GM18517 (cell line): ENCODE data around the gene PPAN.

Experiments used
- ATAC-seq: cut with Tn5 transposase; IDR thresholded peaks from one replicate; pipeline ENCODE4 v1.9.1; 2021; ENCODE audit warnings: mild to moderate bottlenecking, moderate library complexity; ENCODE audit not compliant: unreplicated experiment

Gene PPAN

DNA sequence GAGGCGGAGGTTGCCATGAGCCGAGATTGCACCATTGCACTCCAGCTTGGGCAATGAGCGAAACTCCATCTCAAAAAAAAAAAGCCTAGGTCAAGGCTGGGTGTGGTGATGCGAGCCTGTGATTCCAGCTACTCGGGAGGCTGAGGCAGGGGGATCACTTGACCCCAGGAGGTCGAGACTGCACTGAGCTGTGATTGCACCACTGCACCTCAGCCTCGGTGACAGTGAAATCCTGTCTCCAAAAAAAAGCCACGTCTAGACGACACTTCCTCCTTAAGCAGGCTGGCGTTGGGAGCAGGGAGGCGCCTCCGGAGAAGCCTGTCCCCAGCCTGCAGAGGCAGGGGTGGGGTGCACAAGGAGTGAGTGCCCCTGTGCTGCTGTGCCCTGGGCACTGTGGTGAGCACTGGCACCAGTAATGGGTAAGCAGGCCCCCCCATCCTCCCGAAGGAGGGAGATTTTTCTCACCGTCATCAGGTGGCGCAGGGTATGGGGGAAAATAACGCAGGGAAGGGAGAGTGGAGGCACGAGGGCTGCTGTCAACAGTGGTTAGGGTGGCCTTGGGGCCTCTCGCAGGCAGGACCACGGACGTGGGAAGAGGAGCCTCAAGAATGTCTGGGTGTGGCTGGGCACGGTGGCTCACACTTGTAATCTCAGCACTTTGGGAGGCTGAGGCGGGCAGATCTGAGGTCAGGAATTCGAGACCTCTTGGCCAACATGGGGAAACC lies 6.0 kb downstream of the PPAN start:
- ATAC-seq = no peak

GRCh38 chr19:10112895-10113591 lies 6.9 kb downstream of the PPAN start:
- ATAC-seq = no peak

GRCh38 chr19:10113592-10113963 lies 7.4 kb downstream of the PPAN start:
- ATAC-seq = no peak

DNA sequence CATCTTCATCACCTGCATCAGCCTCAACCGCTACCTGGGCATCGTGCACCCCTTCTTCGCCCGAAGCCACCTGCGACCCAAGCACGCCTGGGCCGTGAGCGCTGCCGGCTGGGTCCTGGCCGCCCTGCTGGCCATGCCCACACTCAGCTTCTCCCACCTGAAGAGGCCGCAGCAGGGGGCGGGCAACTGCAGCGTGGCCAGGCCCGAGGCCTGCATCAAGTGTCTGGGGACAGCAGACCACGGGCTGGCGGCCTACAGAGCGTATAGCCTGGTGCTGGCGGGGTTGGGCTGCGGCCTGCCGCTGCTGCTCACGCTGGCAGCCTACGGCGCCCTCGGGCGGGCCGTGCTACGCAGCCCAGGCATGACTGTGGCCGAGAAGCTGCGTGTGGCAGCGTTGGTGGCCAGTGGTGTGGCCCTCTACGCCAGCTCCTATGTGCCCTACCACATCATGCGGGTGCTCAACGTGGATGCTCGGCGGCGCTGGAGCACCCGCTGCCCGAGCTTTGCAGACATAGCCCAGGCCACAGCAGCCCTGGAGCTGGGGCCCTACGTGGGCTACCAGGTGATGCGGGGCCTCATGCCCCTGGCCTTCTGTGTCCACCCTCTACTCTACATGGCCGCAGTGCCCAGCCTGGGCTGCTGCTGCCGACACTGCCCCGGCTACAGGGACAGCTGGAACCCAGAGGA lies 7.9 kb downstream of the PPAN start:
- no peak for ATAC-seq

DNA sequence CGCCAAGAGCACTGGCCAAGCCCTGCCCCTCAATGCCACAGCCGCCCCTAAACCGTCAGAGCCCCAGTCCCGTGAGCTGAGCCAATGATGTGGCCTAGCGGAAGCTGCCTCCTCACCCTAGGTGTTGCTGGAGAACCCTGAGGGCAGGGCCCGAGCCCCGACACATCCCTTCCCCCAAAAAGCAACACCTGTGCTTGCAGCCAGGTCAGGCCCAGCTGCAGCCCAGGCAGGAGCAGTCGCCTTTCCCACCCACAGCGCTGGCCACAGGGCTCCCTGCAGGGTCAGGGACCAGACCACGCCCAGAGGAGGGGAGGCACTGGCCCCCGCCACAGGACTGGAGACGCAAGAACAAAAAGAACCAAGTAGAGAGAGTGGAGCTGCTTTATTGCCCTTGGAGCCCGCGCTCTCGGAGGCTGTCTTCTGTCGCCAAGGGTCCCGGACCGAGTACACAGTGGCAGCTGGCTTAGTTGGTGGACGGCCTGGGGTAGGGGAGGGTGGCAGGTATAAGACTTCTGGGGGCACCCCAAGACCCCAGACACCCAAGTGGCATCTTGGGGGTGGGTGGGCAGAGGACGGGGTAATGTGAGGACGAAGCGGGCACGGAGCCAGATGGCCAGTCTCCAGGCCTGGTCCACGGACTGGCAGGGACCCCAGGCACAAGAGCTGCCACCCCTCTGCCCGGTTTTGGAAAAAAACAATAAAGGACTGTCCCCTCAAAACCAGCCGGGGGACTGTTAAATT lies 8.7 kb downstream of the PPAN start:
- ATAC-seq = no peak

DNA sequence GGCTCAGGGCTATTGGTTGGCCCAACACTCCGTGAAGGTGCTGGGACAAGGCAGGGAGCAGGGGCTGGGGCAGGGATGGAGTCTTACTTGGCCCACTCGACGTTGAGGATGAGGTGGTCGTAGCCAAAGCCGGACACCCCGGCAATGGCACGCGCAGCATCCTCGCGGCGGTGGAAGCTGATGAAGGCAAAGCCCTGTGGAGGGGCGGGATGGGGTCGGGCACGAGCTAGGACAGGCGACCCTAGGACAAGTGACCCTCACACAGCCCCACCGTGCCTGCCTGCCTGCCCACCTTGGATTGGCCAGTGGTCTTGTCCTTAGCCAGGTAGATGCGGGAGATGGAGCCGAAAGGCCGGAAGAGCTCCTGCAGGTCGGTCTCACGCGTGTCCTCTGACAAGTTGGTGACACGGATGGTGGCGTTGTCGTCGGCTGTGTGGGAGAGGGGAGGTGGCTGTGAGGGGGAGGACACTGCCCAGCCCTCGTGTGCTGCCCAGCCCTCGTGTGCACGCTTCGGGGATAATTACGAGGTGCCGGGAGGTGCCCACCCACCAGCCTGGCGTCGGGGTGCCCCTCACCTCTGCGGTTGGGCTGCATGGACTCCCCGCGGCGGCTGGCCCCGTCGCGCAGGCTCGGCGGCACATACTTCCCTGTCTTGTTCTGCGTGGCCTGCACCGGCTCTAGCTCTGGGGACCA lies 9.4 kb downstream of the PPAN start:
- no peak for ATAC-seq

GRCh38 chr19:10116085-10116865 lies 10.1 kb downstream of the PPAN start:
- ATAC-seq = no peak

- ATAC-seq = no peak
These were observed 10.9 kb downstream of the PPAN start for GRCh38 chr19:10116866-10117616.

DNA sequence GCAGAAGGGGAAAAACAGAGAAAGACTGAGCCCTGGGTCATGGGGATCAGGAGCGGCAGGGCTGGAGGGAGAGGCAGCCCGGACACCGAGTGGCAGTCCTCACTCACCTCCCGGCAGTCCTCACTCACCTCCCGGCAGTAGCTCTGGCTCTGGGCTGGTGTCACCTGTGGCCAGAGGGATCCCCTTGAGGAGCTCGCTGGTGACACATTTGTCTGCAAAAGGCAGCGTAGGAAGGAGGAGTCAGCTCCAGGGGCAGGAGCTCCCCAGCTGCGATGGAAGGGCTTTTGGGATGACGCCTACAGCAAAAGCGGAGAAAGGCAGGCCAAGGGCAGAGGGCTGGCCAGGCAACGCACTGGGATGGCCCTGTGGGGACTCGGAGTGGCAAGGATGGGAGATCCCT lies 12.8 kb downstream of the PPAN start:
- ATAC-seq = no peak

DNA sequence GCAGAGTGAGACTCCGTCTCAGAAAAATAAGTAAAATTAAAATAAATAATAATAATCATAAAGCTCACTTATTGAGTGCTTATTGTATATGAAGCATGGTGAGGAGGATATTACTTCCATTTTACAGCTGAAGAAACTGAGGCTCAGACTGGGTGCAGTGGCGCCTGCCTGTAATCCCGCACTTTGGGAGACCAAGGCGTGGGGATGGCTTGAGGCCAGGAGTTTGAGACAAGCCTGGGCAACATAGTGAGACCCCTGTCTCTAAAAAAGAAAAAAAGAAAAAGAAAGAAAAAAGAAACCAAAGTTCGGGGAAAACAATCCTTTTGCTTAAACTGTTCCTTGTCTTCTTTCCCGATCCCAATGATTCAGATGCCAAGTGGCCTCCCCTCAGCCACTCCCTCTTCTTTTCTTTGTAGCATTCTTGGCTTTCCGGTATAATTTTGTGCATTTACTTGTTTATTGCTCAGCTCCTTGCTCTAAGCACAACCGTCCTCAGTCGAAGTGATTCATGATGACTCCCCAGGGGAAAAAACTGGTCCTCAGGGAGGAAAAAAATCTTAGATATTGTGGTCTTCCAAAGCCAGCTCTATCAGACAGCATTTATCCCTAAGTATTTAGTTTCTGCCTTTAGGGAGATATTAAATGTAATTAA lies 14.5 kb downstream of the PPAN start:
- ATAC-seq = no peak

GRCh38 chr19:10122045-10122444 lies 15.9 kb downstream of the PPAN start:
- no peak for ATAC-seq

DNA sequence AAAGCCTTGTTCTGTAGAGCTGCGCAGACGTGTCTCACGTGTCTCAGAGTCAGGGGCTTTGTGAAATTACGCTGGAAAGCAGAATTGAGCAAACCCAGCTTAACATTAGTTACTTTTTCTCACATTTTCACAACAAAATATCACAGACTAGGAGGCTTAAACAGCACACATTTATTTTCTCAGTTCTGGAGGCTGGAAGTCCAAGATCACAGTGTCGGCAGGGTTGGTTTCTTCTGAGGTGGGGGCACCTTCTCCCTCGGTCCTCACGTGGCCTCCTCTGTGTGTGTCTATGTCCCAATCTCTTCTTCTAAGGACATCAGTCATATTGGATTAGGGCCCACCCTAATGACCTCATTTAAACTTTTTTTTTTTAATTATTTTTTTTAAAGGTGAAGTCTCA lies 18.3 kb downstream of the PPAN start:
- no peak for ATAC-seq

DNA sequence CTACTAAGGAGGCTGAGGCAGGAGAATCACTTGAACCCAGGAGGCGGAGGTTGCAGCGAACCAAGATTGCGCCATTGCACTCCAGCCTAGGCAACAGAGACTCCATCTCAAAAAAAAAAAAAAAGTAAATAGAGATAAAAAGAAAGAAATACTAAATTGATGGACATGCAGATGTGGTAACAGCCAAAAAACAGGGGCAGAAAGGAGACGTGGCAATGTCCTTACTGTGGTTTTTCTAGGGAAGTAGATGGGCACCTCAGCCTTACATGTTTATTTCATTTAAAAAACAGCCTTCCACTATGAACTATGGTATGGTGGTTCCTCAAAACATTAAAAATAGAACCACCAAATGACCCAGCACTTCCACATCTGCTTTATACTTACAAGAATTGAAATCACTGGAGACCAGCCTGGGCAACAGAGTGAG lies 20.1 kb downstream of the PPAN start:
- no peak for ATAC-seq

DNA sequence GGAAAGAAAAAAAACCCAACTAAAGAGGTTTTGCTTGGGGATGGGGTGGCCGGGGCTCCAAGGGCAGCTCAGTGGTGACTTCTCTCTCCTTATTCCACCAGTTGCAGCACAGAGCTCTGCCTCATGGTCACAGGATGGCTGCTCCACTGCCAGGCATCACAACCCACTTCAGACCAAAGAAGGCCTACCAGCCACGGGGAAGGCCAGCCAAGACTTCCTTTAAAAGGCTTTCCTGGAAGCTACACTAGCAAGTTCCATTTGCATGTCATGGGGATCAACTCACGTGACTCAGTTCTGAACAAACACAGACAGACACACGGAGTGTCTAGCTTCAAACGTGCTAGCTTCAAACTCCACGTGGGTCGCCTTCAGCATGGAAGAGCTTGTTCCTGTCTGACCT lies 26.7 kb downstream of the PPAN start:
- ATAC-seq = no peak

- no peak for ATAC-seq
These were observed 27.4 kb downstream of the PPAN start for GRCh38 chr19:10133596-10133995.

- no peak for ATAC-seq
These were observed 27.9 kb downstream of the PPAN start for GRCh38 chr19:10134040-10134439.

DNA sequence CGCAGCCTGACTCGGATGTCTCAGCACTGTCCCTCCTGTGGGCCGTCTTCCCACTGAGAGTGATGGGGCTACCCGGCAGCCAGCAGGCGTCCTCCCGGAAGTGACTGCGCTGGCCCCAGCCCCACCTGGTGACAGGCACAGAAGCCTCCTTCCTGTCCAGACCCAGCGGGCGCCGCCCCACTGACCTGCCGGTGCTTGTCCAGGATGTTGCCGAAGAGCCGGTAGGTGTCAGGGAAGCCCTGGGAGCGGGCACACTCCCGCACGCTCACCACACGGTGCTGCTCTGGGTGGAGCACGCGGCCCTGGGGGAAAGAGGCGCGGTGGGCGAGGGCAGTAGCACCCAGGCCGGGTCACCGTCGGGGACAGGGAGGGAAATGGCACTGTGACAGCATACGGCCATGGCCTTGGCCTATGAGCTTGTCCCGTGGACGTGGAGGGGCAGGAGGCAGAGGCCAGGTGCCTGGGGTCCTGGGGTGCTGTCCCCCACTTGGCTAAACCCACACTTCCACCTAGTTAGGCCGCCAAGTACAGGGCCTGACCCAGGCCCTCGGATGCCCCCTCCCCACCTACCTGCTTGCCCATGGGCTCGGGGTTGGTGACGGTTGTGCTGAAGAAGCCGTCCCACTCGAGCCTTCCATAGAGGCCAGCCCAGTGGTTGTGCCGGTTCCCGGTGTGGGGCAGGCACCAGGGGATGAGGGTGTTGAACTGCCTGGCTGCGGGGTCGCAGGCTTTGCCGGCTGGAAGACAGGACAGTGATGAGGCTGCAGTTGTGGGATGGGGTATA lies 29.6 kb downstream of the PPAN start:
- no peak for ATAC-seq

DNA sequence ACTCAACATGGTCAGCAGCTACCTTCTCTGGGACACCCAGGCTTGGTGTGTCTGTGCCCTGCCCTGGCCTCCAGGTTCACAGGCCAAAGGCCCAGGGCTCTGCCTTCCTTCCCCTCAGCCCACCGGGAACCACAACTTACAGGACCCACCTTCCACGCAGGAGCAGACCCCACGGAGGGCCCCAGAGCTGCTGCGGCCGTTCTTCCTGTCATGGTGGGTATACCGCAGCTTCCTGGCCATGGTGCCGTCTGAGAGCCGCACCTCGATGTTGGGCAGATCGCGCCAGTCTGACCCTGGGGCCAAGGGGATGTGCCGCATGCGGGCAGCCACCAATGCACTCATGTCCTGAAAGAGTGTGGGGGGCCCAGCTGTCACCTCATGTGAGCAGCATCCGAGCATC lies 30.8 kb downstream of the PPAN start:
- no peak for ATAC-seq
